Caco-2 (cell line): ENCODE results near the gene SNX27. TPM values are rescaled to one million over a fixed set of nuclear protein-coding genes. Genes with fewer than 3 reads are reported as not detected.

ENCODE experiments used
- BruUV-seq: library from RNA; stranded (reverse); fragments of 400-500 nt; replicated peaks from 2 replicates; lab custom pipeline; 2021; lab: Mats Ljungman, UMichigan
- CTCF ChIA-PET: fragments of 300-600 bp; sonication (Branson Sonifier 250); formaldehyde crosslinking; loops from one replicate; lab custom pipeline; 2022; ENCODE audit warnings: antibody characterized with exemption; lab: Charles Lee
- POLR2A ChIA-PET: fragments of 300-600 bp; sonication (Branson Sonifier 250); formaldehyde crosslinking; loops from one replicate; lab custom pipeline; 2022; ENCODE audit warnings: antibody characterized with exemption; lab: Charles Lee
- DNase-seq, 2 experiments: peaks; one replicate each; pipeline versions ENCODE4 v3.0.0 to v3.0.0-alpha.2; 2020 to 2022
- H3K27me3 ChIP-seq: replicated peaks from 2 replicates; pipeline ENCODE4 v1.6.0; 2011; ENCODE audit warnings: low read length; ENCODE audit not compliant: control insufficient read depth, insufficient read depth
- H3K36me3 ChIP-seq: 2 replicates; pipeline ENCODE4 v1.5.1; 2011; ENCODE audit warnings: low read length; ENCODE audit not compliant: control insufficient read depth, insufficient read depth
- H3K4me1 ChIP-seq: fragments of 250-450 bp; sonication (Bioruptor Pico); 2 replicates; pipeline ENCODE4 v1.5.1; 2020; ENCODE audit warnings: mild to moderate bottlenecking
- H3K4me3 ChIP-seq: 2 replicates; pipeline ENCODE4 v1.5.1; 2011; ENCODE audit warnings: low read depth, mild to moderate bottlenecking, control low read depth, low read length
- H3K9me3 ChIP-seq: fragments of 250-450 bp; sonication (Bioruptor Pico); 2 replicates; pipeline ENCODE4 v1.5.1; 2020; ENCODE audit warnings: mild to moderate bottlenecking, moderate library complexity
- H3K27ac Mint-ChIP-seq: one replicate; pipeline ENCODE4 v1.8.0; 2022; ENCODE audit warnings: mixed read lengths; ENCODE audit not compliant: unreplicated experiment
- H3K27me3 Mint-ChIP-seq: one replicate; pipeline ENCODE4 v1.8.0; 2022; ENCODE audit warnings: mixed read lengths; ENCODE audit not compliant: insufficient read depth, unreplicated experiment
- H3K36me3 Mint-ChIP-seq: one replicate; pipeline ENCODE4 v1.8.0; 2022; ENCODE audit warnings: mild to moderate bottlenecking, mixed read lengths; ENCODE audit not compliant: insufficient read depth, unreplicated experiment
- H3K4me1 Mint-ChIP-seq: one replicate; pipeline ENCODE4 v1.8.0; 2022; ENCODE audit warnings: low read depth, mixed read lengths; ENCODE audit not compliant: unreplicated experiment
- H3K4me3 Mint-ChIP-seq: one replicate; pipeline ENCODE4 v1.8.0; 2022; ENCODE audit warnings: mild to moderate bottlenecking, moderate library complexity, mixed read lengths; ENCODE audit not compliant: unreplicated experiment
- H3K9me3 Mint-ChIP-seq: one replicate; pipeline ENCODE4 v1.8.0; 2022; ENCODE audit warnings: mixed read lengths; ENCODE audit not compliant: unreplicated experiment
- CTCF ChIP-seq, 2 experiments: fragments of 200-600 bp in 1 of 2; IDR thresholded peaks; 1 replicate in 1 of 2; 2 replicates in 1 of 2; pipeline versions ENCODE4 v1.5.1 to v1.8.0; 2011 to 2022; ENCODE audit warnings: antibody characterized with exemption in 1 of 2, control low read depth in 1 of 2, inconsistent platforms in 1 of 2, low read depth in 1 of 2, low read length in 1 of 2, mild to moderate bottlenecking in 1 of 2, moderate library complexity in 1 of 2; ENCODE audit not compliant: insufficient read depth in 1 of 2, severe bottlenecking in 1 of 2, unreplicated experiment in 1 of 2
- intact Hi-C: fragments of 100-400 bp; cut with micrococcal nuclease; formaldehyde crosslinking; loops from one replicate; pipeline ENCODE4 v1.10.0; 2022; ENCODE audit not compliant: unreplicated experiment
- total RNA-seq: library from RNA; stranded (reverse); gene quantifications from 2 replicates; pipeline ENCODE4 v1.2.3, GENCODE V29; 2022

Gene SNX27
- total RNA-seq, 1 experiment from 2014 or later = 47.2 TPM

- peaks cover 28% of the 10 kb centered on the region for H3K4me1 Mint-ChIP-seq
- POLR2A ChIA-PET = no interaction called here
Measured at GRCh38 chr1:151713874-151714273, 102.0 kb downstream of the SNX27 start.

GRCh38 chr1:151714820-151715725, 103.2 kb downstream of the SNX27 start:
- Mint-ChIP-seq H3K27me3 (peaks cover 3% of the 10 kb centered on the region), H3K9me3 (no peaks in the 10 kb centered on the region), H3K4me1 (peaks cover 28% of the 10 kb centered on the region), H3K27ac (no peak overlapping the region), H3K4me3 (no peak overlapping the region), H3K36me3 (no peaks in the 10 kb centered on the region)
- BruUV-seq = no TSS peak
- POLR2A ChIA-PET = no interaction called here
- Histone ChIP-seq H3K4me1 (peaks cover 19% of the 10 kb centered on the region), H3K27me3 (no peaks in the 10 kb centered on the region), H3K4me3 (no peak overlapping the region), H3K9me3 (no peaks in the 10 kb centered on the region), H3K36me3 (no peaks in the 10 kb centered on the region)
- DNase-seq = no peak
- intact Hi-C loops = no loop called here
- no peak for TF ChIP-seq CTCF (IDR thresholded peaks at IDR 0.05; ENCODE audit: insufficient read depth in 1 of 2, low read depth in 1 of 2, low read length in 1 of 2, severe bottlenecking in 1 of 2, unreplicated experiment in 1 of 2)
- CTCF ChIA-PET = interaction anchor here (0.5 to 1.5 kb wide), 4 partner anchors 9 to 122 kb away, joined by 3 to 6 read pairs (median 4); no protein-coding TSS in a partner anchor

More at GRCh38 chr1:151713874-151714273, 102.0 kb downstream of the SNX27 start:
- no peak overlapping the region for H3K27ac Mint-ChIP-seq
- Histone ChIP-seq H3K4me1 (peaks cover 19% of the 10 kb centered on the region), H3K36me3 (no peaks in the 10 kb centered on the region), H3K27me3 (no peaks in the 10 kb centered on the region), H3K4me3 (no peak overlapping the region), H3K9me3 (no peaks in the 10 kb centered on the region)
- no peak for DNase-seq
- H3K27me3 Mint-ChIP-seq = peaks cover 3% of the 10 kb centered on the region
- CTCF ChIA-PET = interaction anchor here (0.9 to 1.4 kb wide), 3 partner anchors 10 to 21 kb away, joined by 3 to 7 read pairs (median 4); no protein-coding TSS in a partner anchor
- no peak overlapping the region for H3K4me3 Mint-ChIP-seq
- no peaks in the 10 kb centered on the region for H3K9me3 Mint-ChIP-seq
- TF ChIP-seq CTCF (IDR thresholded peaks at IDR 0.05; ENCODE audit: insufficient read depth in 1 of 2, low read depth in 1 of 2, low read length in 1 of 2, severe bottlenecking in 1 of 2, unreplicated experiment in 1 of 2) = no peak
- intact Hi-C loops = no loop called here
- no peaks in the 10 kb centered on the region for H3K36me3 Mint-ChIP-seq
- BruUV-seq = no TSS peak

GRCh38 chr1:151715726-151716404, 104.0 kb downstream of the SNX27 start:
- no peaks in the 10 kb centered on the region for H3K9me3 Mint-ChIP-seq
- POLR2A ChIA-PET = no interaction called here
- DNase-seq = no peak
- Histone ChIP-seq H3K9me3 (no peaks in the 10 kb centered on the region), H3K4me1 (peaks cover 24% of the 10 kb centered on the region), H3K4me3 (no peak overlapping the region), H3K36me3 (no peaks in the 10 kb centered on the region), H3K27me3 (no peaks in the 10 kb centered on the region)
- no peak overlapping the region for H3K4me3 Mint-ChIP-seq
- no TSS peak for BruUV-seq
- peaks cover 3% of the 10 kb centered on the region for H3K27me3 Mint-ChIP-seq
- CTCF ChIA-PET = interaction anchor here (0.5 to 1.5 kb wide), 5 partner anchors 8 to 121 kb away, joined by 3 to 6 read pairs (median 4); no protein-coding TSS in a partner anchor
- peaks cover 28% of the 10 kb centered on the region for H3K4me1 Mint-ChIP-seq
- intact Hi-C loops = no loop called here
- TF ChIP-seq CTCF (IDR thresholded peaks at IDR 0.05; ENCODE audit: insufficient read depth in 1 of 2, low read depth in 1 of 2, low read length in 1 of 2, severe bottlenecking in 1 of 2, unreplicated experiment in 1 of 2) = no peak
- H3K36me3 Mint-ChIP-seq = no peaks in the 10 kb centered on the region
- no peak overlapping the region for H3K27ac Mint-ChIP-seq
